Thoracic aorta (tissue), 2 donors: Measurements from ENCODE around the gene FOSL2. TPM values are rescaled to one million over a fixed set of nuclear protein-coding genes. Genes with fewer than 3 reads are reported as not detected.

Experiments
- ATAC-seq: fragments of 150-250 bp; one replicate; pipeline ENCODE4 v1.8.0; 2017; ENCODE audit warnings: low read depth; ENCODE audit not compliant: insufficient number of reproducible peaks, low FRiP score
- DNase-seq: peaks from one replicate; pipeline ENCODE4 v3.0.0-alpha.2; 2020; ENCODE audit warnings: low spot score
- H3K27ac ChIP-seq, 2 donors: fragments of 200-600 bp; sonication (generic); 1 replicate in 1 of 2; 2 replicates in 1 of 2; pipeline ENCODE4 v1.5.1; 2016; ENCODE audit warnings: mild to moderate bottlenecking in 2 of 2, moderate library complexity in 2 of 2
- H3K27me3 ChIP-seq: fragments of 200-600 bp; sonication (generic); replicated peaks from 2 replicates; pipeline ENCODE4 v1.6.0; 2016; ENCODE audit warnings: mild to moderate bottlenecking; ENCODE audit not compliant: insufficient read depth
- H3K36me3 ChIP-seq: fragments of 200-600 bp; sonication (generic); one replicate; pipeline ENCODE4 v1.5.1; 2016
- H3K4me1 ChIP-seq, 2 donors: fragments of 200-600 bp; sonication (generic); 1 replicate in 1 of 2; 2 replicates in 1 of 2; pipeline versions ENCODE4 v1.5.1 to v1.6.0; 2016; ENCODE audit warnings: low read depth in 2 of 2, mild to moderate bottlenecking in 1 of 2; ENCODE audit not compliant: control insufficient read depth in 1 of 2
- H3K4me3 ChIP-seq: fragments of 200-600 bp; sonication (generic); 2 replicates; pipeline ENCODE4 v1.5.1; 2016; ENCODE audit warnings: mild to moderate bottlenecking
- H3K9me3 ChIP-seq: fragments of 200-600 bp; sonication (generic); 2 replicates; pipeline ENCODE4 v1.5.1; 2016
- total RNA-seq, 2 donors: library from RNA; depleted of rRNA; stranded (reverse); fragments of >200 nt; gene quantifications; one replicate each; pipeline versions ENCODE4 v1.1.0 to v1.2.3, GENCODE V29; 2016
- TF ChIP-seq, protein P1 (sequence below): fragments of 200-600 bp; sonication (generic); IDR thresholded peaks from one replicate; pipeline ENCODE4 v1.5.1; 2019; ENCODE audit warnings: antibody characterized with exemption

The FOSL2 gene
- total RNA-seq, 2 donors from 2014 or later = 188 to 311 TPM

DNA sequence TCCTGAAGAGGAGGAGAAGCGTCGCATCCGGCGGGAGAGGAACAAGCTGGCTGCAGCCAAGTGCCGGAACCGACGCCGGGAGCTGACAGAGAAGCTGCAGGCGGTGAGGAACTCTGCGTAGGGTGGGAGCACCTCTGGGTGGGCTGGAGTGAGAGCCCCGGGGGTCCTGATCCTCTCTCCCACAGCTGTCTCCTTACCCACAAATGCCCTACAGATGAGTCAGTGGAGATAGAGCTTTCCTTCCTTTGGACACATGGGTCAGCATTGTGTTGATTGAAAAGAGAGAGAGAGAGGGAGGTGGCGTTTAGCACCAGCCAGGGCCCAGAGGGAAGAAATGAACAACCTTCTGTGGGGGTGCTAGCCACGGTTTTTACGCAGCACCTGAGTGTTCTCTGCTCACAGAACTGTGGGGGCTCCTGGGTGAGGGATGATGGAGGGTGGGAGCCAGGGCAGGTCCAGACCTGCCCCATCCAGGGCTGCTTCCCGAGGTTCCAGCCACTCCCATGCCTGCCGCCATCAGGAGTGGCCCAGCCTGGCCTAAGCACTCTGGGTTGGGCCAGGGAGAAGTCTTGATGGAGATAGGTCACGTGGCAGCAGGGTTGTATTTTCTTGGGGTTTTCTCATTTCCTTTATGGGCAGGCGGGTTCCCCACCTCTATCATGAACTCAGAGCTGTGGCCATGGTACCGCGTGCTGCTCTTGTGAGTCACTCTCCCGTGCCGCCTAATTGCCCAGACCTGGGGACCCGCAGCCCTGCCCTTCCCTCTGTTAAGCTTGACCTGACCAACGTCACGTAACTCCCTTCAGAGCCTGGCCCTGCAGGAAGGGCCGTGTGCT, 16.3 kb downstream of the FOSL2 start:
- Histone ChIP-seq H3K9me3 (no peaks in the 10 kb centered on the region), H3K4me3 (no peak overlapping the region), H3K36me3 (peaks cover 97% of the 10 kb centered on the region), H3K27ac (peak overlapping the region; percentile 19 to 35), H3K4me1 (peaks cover 41 to 78% of the 10 kb centered on the region in 2 donors), H3K27me3 (no peaks in the 10 kb centered on the region)
- ATAC-seq = no peak
- TF ChIP-seq, protein P1, sequence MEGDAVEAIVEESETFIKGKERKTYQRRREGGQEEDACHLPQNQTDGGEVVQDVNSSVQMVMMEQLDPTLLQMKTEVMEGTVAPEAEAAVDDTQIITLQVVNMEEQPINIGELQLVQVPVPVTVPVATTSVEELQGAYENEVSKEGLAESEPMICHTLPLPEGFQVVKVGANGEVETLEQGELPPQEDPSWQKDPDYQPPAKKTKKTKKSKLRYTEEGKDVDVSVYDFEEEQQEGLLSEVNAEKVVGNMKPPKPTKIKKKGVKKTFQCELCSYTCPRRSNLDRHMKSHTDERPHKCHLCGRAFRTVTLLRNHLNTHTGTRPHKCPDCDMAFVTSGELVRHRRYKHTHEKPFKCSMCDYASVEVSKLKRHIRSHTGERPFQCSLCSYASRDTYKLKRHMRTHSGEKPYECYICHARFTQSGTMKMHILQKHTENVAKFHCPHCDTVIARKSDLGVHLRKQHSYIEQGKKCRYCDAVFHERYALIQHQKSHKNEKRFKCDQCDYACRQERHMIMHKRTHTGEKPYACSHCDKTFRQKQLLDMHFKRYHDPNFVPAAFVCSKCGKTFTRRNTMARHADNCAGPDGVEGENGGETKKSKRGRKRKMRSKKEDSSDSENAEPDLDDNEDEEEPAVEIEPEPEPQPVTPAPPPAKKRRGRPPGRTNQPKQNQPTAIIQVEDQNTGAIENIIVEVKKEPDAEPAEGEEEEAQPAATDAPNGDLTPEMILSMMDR = no peak
- no peak for DNase-seq

DNA sequence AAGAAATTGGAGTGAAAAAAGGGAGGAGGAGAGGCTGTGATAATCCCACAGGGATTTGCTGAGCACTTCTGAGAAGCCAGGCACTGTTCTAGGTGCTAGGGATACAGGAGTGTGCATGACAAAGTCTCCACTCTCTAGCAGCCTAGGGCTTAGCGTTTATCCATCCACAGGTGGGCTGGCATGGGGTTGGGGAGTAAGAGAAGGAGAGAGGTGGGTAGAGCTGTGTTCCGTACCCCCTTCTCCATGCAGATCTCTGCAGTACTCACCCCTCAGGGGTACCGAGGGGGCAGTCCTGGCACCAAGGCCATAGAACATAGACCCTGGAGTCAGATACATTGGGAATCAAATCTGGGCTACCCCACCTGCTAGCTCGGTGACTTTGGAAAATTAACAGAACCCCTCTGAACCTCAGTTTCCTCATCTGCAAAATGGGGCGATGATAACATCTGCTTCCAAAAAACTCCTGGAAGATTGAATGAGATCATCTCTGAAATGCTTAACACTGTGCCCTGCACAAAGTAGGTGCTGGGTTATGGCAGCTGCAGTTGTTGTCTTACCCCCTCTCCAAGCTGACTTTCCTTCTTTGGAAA, 18.6 kb downstream of the FOSL2 start:
- Histone ChIP-seq H3K27me3 (no peaks in the 10 kb centered on the region), H3K36me3 (peaks cover 96% of the 10 kb centered on the region), H3K27ac (no peak overlapping the region), H3K9me3 (no peaks in the 10 kb centered on the region), H3K4me3 (no peak overlapping the region), H3K4me1 (peaks cover 36 to 75% of the 10 kb centered on the region in 2 donors)
- TF ChIP-seq, protein P1 = no peak
- no peak for DNase-seq
- no peak for ATAC-seq

DNA sequence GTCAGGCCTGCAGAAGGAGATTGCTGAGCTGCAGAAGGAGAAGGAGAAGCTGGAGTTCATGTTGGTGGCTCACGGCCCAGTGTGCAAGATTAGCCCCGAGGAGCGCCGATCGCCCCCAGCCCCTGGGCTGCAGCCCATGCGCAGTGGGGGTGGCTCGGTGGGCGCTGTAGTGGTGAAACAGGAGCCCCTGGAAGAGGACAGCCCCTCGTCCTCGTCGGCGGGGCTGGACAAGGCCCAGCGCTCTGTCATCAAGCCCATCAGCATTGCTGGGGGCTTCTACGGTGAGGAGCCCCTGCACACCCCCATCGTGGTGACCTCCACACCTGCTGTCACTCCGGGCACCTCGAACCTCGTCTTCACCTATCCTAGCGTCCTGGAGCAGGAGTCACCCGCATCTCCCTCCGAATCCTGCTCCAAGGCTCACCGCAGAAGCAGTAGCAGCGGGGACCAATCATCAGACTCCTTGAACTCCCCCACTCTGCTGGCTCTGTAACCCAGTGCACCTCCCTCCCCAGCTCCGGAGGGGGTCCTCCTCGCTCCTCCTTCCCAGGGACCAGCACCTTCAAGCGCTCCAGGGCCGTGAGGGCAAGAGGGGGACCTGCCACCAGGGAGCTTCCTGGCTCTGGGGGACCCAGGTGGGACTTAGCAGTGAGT, 19.4 kb downstream of the FOSL2 start:
- Histone ChIP-seq H3K27ac (no peak overlapping the region), H3K4me3 (no peak overlapping the region), H3K27me3 (no peaks in the 10 kb centered on the region), H3K4me1 (peaks cover 28 to 67% of the 10 kb centered on the region in 2 donors), H3K36me3 (peaks cover 90% of the 10 kb centered on the region), H3K9me3 (no peaks in the 10 kb centered on the region)
- ATAC-seq (no peak), DNase-seq (no peak)
- TF ChIP-seq, protein P1 = no peak

DNA sequence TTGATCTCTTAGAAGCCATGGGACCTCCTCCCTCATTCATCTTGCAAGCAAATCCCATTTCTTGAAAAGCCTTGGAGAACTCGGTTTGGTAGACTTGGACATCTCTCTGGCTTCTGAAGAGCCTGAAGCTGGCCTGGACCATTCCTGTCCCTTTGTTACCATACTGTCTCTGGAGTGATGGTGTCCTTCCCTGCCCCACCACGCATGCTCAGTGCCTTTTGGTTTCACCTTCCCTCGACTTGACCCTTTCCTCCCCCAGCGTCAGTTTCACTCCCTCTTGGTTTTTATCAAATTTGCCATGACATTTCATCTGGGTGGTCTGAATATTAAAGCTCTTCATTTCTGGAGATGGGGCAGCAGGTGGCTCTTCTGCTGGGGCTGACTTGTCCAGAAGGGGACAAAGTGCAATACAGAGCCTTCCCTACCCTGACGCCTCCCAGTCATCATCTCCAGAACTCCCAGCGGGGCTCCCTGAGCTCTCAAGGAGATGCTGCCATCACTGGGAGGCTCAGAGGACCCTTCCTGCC, 20.0 kb downstream of the FOSL2 start:
- ATAC-seq (no peak), DNase-seq (no peak)
- Histone ChIP-seq H3K36me3 (peaks cover 89% of the 10 kb centered on the region), H3K4me1 (peaks cover 27 to 63% of the 10 kb centered on the region in 2 donors), H3K27ac (peak overlapping the region in 1 of 2 donors; percentile 35), H3K27me3 (no peaks in the 10 kb centered on the region), H3K4me3 (no peak overlapping the region), H3K9me3 (no peaks in the 10 kb centered on the region)
- TF ChIP-seq, protein P1 = no peak
